Measurements from ENCODE around the gene RESF1. TPM values are rescaled to one million over a fixed set of nuclear protein-coding genes. Genes with fewer than 3 reads are reported as not detected.
A peak's percentile ranks its signal among the peaks of the same experiment; 100 is the strongest.

RESF1 gene
- total RNA-seq, 1 donor from 2014 or later, result 72.2 TPM

- DNase-seq (ENCODE audit: extremely low spot score, unreplicated experiment), result no peak
- TF ChIP-seq, protein P1, sequence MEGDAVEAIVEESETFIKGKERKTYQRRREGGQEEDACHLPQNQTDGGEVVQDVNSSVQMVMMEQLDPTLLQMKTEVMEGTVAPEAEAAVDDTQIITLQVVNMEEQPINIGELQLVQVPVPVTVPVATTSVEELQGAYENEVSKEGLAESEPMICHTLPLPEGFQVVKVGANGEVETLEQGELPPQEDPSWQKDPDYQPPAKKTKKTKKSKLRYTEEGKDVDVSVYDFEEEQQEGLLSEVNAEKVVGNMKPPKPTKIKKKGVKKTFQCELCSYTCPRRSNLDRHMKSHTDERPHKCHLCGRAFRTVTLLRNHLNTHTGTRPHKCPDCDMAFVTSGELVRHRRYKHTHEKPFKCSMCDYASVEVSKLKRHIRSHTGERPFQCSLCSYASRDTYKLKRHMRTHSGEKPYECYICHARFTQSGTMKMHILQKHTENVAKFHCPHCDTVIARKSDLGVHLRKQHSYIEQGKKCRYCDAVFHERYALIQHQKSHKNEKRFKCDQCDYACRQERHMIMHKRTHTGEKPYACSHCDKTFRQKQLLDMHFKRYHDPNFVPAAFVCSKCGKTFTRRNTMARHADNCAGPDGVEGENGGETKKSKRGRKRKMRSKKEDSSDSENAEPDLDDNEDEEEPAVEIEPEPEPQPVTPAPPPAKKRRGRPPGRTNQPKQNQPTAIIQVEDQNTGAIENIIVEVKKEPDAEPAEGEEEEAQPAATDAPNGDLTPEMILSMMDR (conservative IDR thresholded peaks at IDR 0.05), result no peak
- H3K4me1 Mint-ChIP-seq (ENCODE audit: unreplicated experiment), result no peaks in the 10 kb centered on the region
- H3K9me3 Mint-ChIP-seq, result no peaks in the 10 kb centered on the region
- H3K27ac Mint-ChIP-seq, result no peak overlapping the region
- peaks cover 25% of the 10 kb centered on the region for H3K36me3 Mint-ChIP-seq
- no peak overlapping the region for H3K4me3 Mint-ChIP-seq
- H3K27me3 Mint-ChIP-seq, result no peaks in the 10 kb centered on the region
Measured at GRCh38 chr12:32000373-32001005, 41.3 kb downstream of the RESF1 start.

- H3K4me3 Mint-ChIP-seq, result no peak overlapping the region
- no peaks in the 10 kb centered on the region for H3K4me1 Mint-ChIP-seq (ENCODE audit: unreplicated experiment)
- H3K27me3 Mint-ChIP-seq, result no peaks in the 10 kb centered on the region
- H3K27ac Mint-ChIP-seq, result peak overlapping the region; percentile 57
- H3K36me3 Mint-ChIP-seq, result peaks cover 22% of the 10 kb centered on the region
- TF ChIP-seq, protein P1 (conservative IDR thresholded peaks at IDR 0.05), result no peak
- DNase-seq (ENCODE audit: extremely low spot score, unreplicated experiment), result no peak
- H3K9me3 Mint-ChIP-seq, result no peaks in the 10 kb centered on the region
Measured at GRCh38 chr12:32002848-32003493, 43.8 kb downstream of the RESF1 start.

DNA sequence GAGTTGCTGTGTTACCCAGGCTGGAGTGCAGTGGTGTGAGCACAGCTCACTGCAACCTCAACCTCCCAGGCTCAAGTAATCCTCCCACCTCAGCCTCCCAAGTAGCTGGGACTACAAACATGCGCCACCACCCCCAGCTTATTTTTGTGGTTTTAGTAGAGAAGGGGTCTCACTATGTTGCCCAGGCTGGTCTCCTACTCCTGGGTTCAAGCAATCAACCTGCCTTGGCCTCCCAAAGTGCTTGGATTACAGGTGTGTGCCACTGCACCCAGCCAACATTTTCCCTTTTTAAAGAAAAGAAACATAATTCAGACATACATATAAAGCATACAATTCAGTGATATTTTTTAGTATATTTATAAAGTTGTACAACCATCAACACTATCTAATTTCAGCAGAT is 44.4 kb downstream of the RESF1 start:
- H3K4me1 Mint-ChIP-seq (ENCODE audit: unreplicated experiment), result no peaks in the 10 kb centered on the region
- H3K27ac Mint-ChIP-seq, result no peak overlapping the region
- H3K4me3 Mint-ChIP-seq, result no peak overlapping the region
- no peaks in the 10 kb centered on the region for H3K9me3 Mint-ChIP-seq
- DNase-seq (ENCODE audit: extremely low spot score, unreplicated experiment), result no peak
- TF ChIP-seq, protein P1 (conservative IDR thresholded peaks at IDR 0.05), result no peak
- peaks cover 21% of the 10 kb centered on the region for H3K36me3 Mint-ChIP-seq
- H3K27me3 Mint-ChIP-seq, result no peaks in the 10 kb centered on the region

DNA sequence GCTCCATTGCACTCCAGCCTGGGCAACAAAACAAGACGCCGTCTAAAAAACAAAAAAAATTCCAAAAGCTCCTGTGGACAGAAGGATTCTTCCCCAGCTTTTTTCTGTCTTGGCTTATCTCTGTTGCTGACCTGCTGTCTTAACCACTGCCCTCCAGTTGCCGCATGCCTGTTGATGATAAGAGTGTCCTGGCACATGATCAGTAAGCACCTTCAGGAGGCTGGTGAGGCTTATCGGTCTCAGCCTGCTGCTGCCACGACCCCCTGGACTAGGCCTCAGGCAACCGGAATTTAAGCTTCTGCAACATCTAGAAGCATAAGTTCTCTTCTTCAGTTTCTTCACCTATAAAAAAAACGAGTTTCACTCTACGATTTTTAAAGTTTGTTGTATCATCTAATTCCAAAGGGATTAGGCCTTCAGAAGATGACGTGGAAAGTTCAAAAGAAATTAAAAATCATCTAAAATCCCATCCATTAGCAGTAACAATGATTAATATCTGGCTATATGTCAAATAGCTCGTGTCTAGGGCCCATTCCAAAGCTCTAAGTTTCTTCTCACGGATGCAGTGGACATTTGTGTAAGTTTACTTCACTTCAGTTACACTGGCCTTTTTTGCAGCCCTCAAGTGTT is 46.4 kb downstream of the RESF1 start:
- DNase-seq (ENCODE audit: extremely low spot score, unreplicated experiment), result no peak

More for the DNA sequence above, 46.4 kb downstream of the RESF1 start:
- Mint-ChIP-seq H3K27ac (no peak overlapping the region), H3K4me3 (no peak overlapping the region), H3K9me3 (no peaks in the 10 kb centered on the region), H3K27me3 (no peaks in the 10 kb centered on the region), H3K4me1 (ENCODE audit: unreplicated experiment) (no peaks in the 10 kb centered on the region), H3K36me3 (peaks cover 17% of the 10 kb centered on the region)
- TF ChIP-seq, protein P1 (conservative IDR thresholded peaks at IDR 0.05), result no peak

Other genes starting within 250 kb of the RESF1 start
- 5.5 and 9.6 TPM in 2 replicates for gene AMN1, start 230.4 kb upstream of the RESF1 start, total RNA-seq (ENCODE audit: low replicate concordance)
- gene BICD1, start 147.4 kb downstream of the RESF1 start, total RNA-seq (ENCODE audit: low replicate concordance), result 37.7 and 74.3 TPM in 2 replicates